T-helper 2 cell (primary cell): ENCODE results near the gene CCIN.
"Not testable (repeated sequence)": the region's sequence is repeated elsewhere in the genome, so short reads cannot be mapped to it uniquely, and the experiment has no call there.

Experiments used
- DNase-seq, 5 experiments: peaks; one replicate each; pipeline versions ENCODE4 v3.0.0 to v3.0.0-alpha.2; 2012 to 2022

Gene CCIN

GRCh38 chr9:36160126-36160525 lies 9.1 kb upstream of the CCIN start:
- DNase-seq, result not testable (repeated sequence)

DNA sequence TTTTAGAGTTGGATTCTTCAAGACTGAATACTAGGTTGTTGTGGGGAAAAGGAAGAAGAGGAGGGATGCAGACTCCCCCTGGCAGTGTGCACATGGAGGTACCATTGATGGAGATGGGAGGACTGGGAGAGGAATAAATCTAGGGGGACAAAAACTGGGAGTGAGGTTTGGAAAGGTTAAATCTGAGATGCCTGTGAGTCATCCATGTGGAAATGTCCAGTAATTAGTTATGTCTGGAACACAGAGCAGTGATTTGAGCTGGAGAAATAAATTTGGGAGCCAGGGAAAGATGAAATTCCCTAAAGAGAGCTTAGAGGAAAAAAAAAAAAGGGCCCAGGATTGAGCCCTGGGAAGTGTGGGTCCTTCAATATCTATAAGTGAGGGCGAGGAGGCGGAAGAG lies 8.0 kb upstream of the CCIN start:
- no peak for DNase-seq

DNA sequence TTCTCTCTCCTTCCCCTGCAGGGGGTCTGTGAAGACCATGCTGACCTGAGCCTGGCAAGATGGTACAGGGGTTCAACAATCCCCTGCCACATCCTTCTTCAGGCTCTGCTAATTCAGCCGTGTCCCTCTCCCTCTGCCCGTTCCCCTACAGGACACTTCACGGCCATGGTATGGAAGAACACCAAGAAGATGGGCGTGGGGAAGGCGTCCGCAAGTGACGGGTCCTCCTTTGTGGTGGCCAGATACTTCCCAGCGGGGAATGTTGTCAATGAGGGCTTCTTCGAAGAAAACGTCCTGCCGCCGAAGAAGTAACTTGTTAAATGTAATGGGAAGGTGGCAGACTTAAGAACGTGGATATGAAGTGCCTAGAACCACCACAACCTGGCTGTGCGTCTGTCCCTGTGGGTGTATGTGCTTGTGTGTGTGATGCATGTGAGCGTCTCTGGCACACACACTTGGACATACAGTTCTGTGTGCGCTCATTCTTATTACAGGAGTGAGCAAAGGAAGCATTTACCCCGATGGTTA lies 6.9 kb upstream of the CCIN start:
- DNase-seq, result no peak

DNA sequence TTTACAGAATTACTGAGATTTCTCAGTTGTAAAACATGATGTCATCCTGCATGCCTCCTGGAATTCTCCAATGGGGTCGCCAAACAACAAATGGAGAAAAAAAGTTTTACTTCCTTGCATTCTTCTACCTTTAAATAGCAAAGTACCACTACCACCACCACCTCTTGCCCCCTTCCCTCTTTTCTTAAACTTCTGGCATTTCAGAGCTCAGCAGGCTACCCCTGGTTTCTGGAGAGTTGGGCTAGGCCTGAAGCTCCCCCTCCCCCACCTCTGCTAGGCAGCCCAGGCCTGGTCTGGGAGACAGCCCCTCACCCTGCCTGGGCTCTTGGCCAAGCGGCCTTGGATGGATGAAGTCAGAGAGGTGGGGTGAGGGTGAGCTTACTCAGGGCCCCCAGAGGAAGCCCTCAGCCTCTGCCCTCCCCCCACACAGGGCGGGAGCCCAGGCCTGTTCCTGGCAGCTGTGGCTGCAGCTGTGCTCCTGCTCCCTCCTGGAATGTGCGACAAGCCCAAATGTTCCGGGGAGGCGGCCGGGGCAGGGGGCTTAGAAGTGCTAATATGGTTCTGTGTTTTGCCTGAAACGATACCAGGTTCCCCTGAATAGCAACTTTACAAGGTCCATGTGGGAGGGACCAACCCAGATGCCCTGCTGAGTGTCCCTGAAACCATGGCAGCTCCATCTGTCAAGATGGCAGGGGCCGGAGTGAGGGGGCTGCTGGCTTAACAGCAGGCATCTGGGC lies 6.0 kb upstream of the CCIN start:
- DNase-seq, result no peak

DNA sequence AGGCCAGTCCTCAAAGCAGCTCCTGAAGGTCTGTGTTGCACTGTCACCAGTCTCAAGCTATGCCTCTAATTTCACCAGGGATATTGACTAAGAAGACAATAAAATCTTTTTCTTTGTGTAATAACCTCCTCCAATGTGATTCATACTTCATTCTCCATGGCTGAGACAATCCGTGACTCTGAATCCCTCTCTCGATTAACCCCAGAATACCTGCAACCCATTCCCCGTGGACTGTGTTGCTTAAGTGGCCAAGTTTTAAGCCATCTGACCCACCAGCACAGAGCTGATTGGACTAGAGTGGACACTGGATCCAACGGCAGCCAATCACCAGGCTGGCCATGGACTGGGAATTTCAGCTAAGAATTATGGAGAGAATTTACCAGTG lies 5.4 kb upstream of the CCIN start:
- no peak for DNase-seq

DNA sequence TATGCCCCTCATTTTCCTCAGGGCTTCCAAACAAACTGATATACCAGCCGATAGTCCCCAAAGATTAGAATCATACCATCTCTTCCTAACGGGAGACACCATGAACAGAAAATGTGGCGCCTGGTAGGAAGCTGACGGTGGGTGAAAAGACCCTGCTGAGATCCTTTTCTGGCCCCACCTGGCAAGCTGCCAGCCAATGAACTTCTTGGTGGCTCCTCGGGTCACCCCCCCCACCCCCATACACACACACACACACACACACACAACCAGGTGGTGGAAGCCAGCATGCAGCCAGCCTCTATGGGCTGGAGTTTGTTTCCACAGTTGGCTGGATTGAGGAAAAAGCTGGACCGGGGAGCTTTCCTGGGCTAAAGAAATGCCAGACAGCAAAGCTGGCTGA lies 4.8 kb upstream of the CCIN start:
- no peak for DNase-seq

DNA sequence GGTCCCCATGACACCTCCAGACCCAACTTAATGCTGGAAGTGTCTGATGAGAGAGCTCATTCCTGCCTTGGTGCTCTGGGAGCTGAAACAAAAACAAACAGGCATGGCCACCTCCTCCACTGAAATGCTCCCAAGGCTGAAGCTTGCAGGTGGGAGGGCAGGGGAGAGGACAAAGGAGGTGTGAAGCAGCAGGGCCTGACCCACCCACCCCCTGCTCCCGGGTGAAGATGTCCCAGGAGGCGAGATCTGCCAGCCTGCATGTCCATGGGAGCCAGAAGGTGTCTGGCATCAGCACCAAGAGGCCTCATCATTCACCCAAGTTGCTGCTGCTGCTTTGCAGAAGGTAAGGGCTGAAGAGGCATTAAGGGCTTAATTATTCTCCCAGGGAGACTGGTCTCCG lies 4.2 kb upstream of the CCIN start:
- DNase-seq, result no peak

- no peak for DNase-seq
Observed at GRCh38 chr9:36165826-36166167, 3.4 kb upstream of the CCIN start.

GRCh38 chr9:36166168-36166927 lies 2.8 kb upstream of the CCIN start:
- peak; percentile 73 to 84 (median 74) for DNase-seq

DNA sequence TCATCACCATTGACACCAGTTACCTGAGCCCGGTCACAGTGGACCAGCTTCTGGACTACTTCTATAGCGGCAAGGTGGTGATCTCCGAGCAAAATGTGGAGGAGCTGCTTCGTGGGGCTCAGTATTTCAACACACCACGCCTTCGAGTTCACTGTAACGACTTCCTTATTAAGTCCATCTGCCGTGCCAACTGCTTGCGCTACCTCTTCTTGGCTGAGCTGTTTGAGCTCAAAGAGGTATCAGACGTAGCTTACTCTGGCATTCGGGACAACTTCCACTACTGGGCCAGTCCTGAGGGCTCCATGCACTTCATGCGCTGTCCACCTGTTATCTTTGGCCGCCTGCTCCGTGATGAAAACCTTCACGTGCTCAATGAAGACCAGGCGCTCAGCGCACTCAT lies 520 bp downstream of the CCIN start:
- no peak for DNase-seq

DNA sequence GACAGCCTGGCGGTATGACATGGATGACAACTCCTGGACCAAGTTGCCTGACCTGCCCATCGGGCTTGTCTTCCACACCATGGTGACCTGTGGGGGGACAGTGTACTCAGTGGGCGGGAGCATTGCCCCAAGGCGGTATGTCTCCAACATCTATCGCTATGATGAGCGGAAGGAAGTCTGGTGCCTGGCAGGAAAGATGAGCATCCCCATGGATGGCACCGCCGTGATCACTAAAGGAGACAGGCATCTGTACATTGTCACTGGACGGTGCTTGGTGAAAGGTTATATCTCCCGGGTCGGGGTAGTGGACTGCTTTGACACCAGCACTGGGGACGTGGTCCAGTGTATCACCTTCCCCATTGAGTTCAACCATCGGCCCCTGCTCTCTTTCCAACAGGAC lies 1.3 kb downstream of the CCIN start:
- no peak for DNase-seq

DNA sequence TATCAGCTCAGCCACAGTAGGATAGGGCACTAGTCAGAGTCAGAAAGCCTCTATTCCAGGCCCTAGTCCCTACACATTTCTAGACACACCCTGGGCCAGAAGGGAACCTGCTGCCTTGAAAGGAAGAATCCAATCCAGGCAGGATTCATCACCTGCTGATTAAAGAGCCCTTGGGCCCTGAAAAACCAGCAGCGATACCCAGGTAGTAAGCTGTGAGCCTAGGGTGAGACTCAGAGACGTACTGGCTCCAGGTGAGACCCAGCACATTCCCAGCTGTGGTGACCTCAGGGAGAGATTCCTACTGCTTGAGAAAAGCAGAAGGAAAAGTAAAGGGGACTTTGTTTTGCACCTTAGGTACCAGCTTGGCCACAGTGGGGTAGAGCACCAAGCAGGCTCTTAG lies 4.7 kb downstream of the CCIN start:
- DNase-seq, result no peak

DNA sequence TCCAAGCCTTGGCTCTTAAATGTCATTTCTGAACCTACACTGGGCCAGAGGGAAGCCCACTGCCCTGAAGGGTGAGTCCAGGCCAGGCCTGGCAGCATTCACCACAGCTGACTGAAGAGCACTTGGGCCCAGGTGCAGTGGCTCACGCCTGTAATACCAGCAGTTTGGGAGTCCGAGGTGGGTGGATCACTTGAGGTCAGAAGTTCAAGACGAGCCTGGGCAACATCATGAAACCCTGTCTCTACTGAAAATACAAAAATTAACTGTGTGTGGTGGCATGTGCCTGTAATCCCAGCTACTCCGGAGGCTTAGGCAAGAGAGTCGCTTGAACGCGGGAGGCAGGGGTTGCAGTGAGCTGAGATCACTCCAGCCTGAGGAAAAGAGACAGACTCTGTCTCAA lies 5.1 kb downstream of the CCIN start:
- DNase-seq, result no peak

- no peak for DNase-seq
Observed at GRCh38 chr9:36174731-36175130, 5.5 kb downstream of the CCIN start.

GRCh38 chr9:36175209-36175608 lies 6.0 kb downstream of the CCIN start:
- DNase-seq, result not testable (repeated sequence)

DNA sequence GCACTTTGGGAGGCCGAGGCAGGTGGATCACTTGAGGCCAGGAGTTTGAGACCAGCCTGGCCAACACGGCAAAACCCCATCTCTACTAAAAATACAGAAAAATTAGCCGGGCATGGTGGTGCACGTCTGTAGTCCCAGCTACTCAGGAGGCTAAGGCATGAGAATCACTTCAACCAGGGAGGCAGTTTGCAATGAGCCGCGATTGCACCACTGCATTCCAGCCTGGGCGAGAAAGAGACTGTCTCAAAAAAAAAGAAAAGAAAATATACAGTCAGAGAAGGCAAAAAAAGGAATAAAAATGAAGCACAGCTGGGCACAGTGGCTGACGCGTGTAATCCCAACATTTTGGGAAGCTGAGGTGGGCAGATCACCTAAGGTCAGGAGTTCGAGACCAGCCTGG lies 7.3 kb downstream of the CCIN start:
- DNase-seq, result not testable (repeated sequence)

DNA sequence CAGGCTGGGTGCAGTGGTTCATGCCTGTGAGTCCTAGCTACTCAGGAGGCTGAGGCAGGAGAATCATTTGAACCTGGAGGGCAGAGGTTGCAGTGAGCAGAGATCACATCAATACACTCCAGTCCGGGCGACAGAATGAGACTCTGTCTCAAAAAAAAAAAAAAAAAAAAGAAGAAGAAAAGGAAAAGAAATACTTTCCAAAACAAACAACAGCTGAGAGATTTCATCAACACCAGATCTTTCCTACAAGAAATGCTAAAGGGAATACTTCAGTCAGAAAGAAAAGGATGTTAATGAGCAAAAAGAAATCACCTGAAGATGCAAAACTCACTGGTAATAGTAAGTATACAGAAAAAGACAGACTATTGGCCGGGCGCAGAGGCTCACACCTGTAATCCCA lies 8.4 kb downstream of the CCIN start:
- DNase-seq, result no peak

DNA sequence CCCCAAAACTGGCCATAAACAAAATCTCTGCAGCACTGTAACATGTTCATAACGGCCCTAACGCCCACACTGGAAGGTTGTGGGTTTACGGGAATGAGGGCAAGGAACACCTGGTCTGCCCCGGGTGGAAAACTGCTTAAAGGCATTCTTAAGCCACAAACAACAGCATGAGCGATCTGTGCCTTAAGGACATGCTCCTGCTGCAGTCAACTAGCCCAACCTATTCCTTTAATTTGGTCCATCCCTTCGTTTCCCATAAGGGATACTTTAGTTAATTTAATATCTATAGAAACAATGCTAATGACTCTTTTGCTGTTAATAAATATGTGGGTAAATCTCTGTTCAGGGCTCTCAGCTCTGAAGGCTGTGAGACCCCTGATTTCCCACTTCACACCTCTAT lies 11.1 kb downstream of the CCIN start:
- DNase-seq, result not testable (repeated sequence)

GRCh38 chr9:36187414-36187813 lies 18.2 kb downstream of the CCIN start:
- peak in 2 of 5 experiments; percentile 42 to 51 for DNase-seq

GRCh38 chr9:36188212-36188611 lies 19.0 kb downstream of the CCIN start:
- DNase-seq, result no peak

DNA sequence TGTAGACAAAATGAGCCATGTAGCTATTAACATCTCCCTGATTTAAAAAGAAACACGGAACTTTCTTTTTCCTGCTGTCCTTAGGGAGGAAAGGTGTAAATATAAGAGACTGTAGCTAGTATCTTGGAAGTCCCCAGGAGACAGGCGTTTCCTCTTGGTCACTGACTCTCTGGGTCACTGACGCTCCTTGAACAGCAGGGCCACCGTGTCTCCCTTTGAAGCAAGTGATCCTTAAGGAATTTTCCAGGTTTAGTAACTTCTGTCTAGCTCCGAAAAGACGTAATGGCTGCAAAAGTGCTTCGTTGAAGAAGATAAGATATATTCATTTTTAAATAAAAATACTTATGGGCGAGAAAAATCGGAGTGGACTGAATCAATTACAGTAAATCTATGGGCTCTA lies 20.8 kb downstream of the CCIN start:
- no peak for DNase-seq

DNA sequence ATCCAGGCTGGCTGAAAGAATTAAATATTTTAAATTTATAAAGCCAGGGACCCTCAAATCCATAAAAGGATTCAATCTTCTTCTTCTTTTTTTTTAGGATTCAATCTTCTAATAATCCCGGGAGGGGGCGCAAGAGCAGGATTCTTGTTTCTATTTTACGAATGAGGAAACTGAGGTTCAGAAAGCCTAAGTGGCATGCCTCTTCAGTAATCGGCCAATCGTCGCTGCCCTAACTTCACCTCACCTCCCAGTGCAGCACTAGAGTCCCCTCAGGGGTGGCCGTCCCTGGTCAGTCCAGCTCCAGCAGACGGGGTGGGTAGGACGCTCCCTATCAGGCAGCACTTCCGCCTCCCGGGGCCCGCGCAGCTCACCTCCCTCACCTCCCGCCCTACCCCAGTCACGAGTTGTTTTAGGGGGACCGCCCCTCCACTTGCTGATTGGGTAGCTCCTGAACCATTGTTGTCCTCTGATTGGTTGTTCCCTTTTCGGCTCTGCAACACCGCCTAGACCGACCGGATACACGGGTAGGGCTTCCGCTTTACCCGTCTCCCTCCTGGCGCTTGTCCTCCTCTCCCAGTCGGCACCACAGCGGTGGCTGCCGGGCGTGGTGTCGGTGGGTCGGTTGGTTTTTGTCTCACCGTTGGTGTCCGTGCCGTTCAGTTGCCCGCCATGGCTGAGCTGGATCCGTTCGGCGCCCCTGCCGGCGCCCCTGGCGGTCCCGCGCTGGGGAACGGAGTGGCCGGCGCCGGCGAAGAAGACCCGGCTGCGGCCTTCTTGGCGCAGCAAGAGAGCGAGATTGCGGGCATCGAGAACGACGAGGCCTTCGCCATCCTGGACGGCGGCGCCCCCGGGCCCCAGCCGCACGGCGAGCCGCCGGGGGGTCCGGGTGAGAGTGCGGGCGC lies 21.5 kb downstream of the CCIN start, which contains the start of gene CLTA:
CLTA (plus strand) TSS at position 534 of the 902 bp plus-strand sequence; CDS start at position 670, 136 bp downstream.
- peak; percentile 81 to 99 (median 92) for DNase-seq

- peak; percentile 14 to 67 (median 21) for DNase-seq
Observed at GRCh38 chr9:36191290-36191645, 22.1 kb downstream of the CCIN start.
